HG03175 (cell line): Measurements from ENCODE around the gene LRRC73.
A peak's percentile ranks its signal among the peaks of the same experiment; 100 is the strongest.

Experiments used
- ATAC-seq: cut with Tn5 transposase; IDR thresholded peaks from one replicate; pipeline ENCODE4 v1.9.1; 2021; ENCODE audit warnings: mild to moderate bottlenecking, moderate library complexity; ENCODE audit not compliant: unreplicated experiment

LRRC73 gene

GRCh38 chr6:43493833-43494232 lies 16.3 kb downstream of the LRRC73 start:
- ATAC-seq, result no peak

- ATAC-seq, result no peak
Observed at GRCh38 chr6:43493230-43493629, 16.9 kb downstream of the LRRC73 start.

- no peak for ATAC-seq
Observed at GRCh38 chr6:43492673-43493072, 17.5 kb downstream of the LRRC73 start.

GRCh38 chr6:43491750-43492661 lies 18.1 kb downstream of the LRRC73 start:
- ATAC-seq, result no peak

- no peak for ATAC-seq
Observed at GRCh38 chr6:43490523-43490939, 19.6 kb downstream of the LRRC73 start.

- no peak for ATAC-seq
Observed at GRCh38 chr6:43489277-43490072, 20.7 kb downstream of the LRRC73 start.

GRCh38 chr6:43488667-43489276 lies 21.4 kb downstream of the LRRC73 start:
- no peak for ATAC-seq

- no peak for ATAC-seq
Observed at GRCh38 chr6:43481591-43482236, 28.4 kb downstream of the LRRC73 start.

- ATAC-seq, result no peak
Observed at GRCh38 chr6:43481075-43481474, 29.1 kb downstream of the LRRC73 start.

- no peak for ATAC-seq
Observed at GRCh38 chr6:43478008-43478372, 32.2 kb downstream of the LRRC73 start.

- peak; percentile 95 for ATAC-seq
Observed at GRCh38 chr6:43477235-43478007, 32.7 kb downstream of the LRRC73 start, which contains the start of gene TJAP1. TJAP1 (plus strand) TSS chr6:43477570; CDS start chr6:43499002, 21,432 bp downstream.

GRCh38 chr6:43476746-43477145 lies 33.4 kb downstream of the LRRC73 start:
- no peak for ATAC-seq

- ATAC-seq, result no peak
Observed at GRCh38 chr6:43475516-43475915, 34.6 kb downstream of the LRRC73 start.

GRCh38 chr6:43472515-43472914 lies 37.6 kb downstream of the LRRC73 start:
- no peak for ATAC-seq

GRCh38 chr6:43471399-43471798 lies 38.7 kb downstream of the LRRC73 start:
- no peak for ATAC-seq

- ATAC-seq, result no peak
Observed at GRCh38 chr6:43469947-43470346, 40.2 kb downstream of the LRRC73 start.

GRCh38 chr6:43468748-43469681 lies 41.1 kb downstream of the LRRC73 start:
- ATAC-seq, result no peak

- no peak for ATAC-seq
Observed at GRCh38 chr6:43468240-43468639, 41.9 kb downstream of the LRRC73 start.

- no peak for ATAC-seq
Observed at GRCh38 chr6:43467752-43468151, 42.4 kb downstream of the LRRC73 start.
